VCaP (cell line): ENCODE data around the gene SST.

ENCODE experiments used
- H3K27ac ChIP-seq: fragments of 450-650 bp; 2 replicates; pipeline ENCODE4 v1.5.1; 2017
- TF ChIP-seq, protein P1 (sequence below): fragments of 450-650 bp; conservative IDR thresholded peaks from 2 replicates; pipeline ENCODE4 v1.5.1; 2017; ENCODE audit warnings: mild to moderate bottlenecking, moderate library complexity

The SST gene

DNA sequence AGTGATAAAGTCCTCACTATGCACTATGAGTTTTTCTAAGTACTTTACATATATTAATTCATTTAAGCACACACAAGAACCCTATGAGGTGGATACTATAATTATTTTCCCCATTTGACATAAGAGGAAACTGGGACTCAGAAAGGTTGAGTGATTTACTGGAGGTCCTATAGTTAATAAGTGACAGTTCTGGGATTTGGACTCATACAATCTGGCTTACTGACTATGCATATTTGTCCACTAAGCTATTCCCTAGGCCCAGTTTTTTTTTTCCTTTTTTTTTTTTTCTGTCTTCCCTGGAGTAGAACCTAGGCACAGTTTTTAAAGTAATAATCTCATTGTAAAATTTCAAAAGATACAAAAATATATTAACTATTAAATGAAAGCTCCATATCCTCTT, 38.5 kb upstream of the SST start:
- TF ChIP-seq, protein P1, sequence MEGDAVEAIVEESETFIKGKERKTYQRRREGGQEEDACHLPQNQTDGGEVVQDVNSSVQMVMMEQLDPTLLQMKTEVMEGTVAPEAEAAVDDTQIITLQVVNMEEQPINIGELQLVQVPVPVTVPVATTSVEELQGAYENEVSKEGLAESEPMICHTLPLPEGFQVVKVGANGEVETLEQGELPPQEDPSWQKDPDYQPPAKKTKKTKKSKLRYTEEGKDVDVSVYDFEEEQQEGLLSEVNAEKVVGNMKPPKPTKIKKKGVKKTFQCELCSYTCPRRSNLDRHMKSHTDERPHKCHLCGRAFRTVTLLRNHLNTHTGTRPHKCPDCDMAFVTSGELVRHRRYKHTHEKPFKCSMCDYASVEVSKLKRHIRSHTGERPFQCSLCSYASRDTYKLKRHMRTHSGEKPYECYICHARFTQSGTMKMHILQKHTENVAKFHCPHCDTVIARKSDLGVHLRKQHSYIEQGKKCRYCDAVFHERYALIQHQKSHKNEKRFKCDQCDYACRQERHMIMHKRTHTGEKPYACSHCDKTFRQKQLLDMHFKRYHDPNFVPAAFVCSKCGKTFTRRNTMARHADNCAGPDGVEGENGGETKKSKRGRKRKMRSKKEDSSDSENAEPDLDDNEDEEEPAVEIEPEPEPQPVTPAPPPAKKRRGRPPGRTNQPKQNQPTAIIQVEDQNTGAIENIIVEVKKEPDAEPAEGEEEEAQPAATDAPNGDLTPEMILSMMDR: no peak
- no peak overlapping the region for H3K27ac ChIP-seq

DNA sequence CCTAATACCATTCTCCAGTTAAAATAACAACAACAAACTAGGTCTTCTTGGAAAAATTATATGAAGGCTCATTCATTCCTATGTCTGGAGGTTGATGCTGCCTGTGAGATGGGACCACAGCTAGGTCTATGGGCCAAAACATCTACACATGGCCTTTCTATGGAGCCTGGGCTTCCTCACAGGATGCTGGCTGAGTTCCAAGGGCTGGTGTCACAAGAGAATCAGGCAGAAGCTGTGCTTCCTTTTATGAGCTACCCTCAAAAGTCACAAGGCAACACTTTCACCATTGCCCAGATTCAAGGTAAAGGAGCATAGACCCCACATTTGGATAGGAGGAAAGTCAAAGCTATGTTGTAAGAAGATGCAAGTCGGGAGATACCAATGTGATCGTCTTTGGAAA, 36.8 kb upstream of the SST start:
- no peak overlapping the region for H3K27ac ChIP-seq
- TF ChIP-seq, protein P1: no peak

DNA sequence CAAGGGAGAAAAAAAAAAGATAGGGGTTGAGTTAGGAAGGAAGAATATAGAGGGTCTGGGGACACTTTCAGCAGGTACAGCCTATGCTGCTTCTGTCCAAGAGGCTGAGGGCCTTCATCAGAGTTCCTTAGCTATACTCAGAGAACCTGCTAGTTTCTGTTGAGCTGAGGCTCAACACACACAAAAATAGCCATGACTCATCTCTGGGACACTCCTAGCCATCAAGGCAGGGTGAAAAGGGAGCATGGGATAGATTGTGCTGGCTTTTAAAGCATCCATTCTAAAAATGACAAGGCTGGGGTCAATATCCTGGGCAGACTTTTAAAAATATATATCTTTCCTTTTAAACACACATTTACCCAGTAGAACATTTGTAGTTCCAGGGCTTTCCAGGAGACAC, 35.0 kb upstream of the SST start:
- TF ChIP-seq, protein P1: no peak
- no peak overlapping the region for H3K27ac ChIP-seq

DNA sequence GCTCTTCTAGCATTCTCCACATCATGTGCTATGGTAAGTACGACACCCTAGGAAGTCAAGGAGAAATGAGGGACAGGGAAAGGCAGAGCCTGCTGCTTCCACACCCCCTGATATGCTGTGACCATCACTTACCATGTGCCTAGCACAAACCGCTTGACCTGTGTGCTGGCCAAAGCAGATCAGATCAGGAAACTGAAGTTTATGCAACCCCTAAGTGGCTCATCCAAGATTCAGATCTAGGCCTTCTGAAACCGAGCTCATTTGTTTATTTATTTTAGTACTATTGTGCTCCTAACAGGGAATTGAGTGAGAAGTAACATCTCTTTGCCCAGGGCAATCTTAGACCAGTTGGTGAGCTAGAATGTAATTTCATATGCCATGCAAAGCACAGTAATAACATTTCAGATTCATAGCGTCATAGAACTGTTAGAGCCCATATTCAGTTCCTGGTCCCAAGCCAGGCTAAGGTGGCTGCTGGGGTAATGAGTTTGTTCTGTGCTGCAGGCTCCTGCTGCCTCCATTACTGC, 32.4 kb upstream of the SST start, which contains the start of gene RTP2:
RTP2 (minus strand) TSS at position 51 of the 527 bp plus-strand sequence. CDS start 429 bp downstream, outside the sequence.
- TF ChIP-seq, protein P1: no peak
- H3K27ac ChIP-seq: no peak within 1 kb of the TSS

DNA sequence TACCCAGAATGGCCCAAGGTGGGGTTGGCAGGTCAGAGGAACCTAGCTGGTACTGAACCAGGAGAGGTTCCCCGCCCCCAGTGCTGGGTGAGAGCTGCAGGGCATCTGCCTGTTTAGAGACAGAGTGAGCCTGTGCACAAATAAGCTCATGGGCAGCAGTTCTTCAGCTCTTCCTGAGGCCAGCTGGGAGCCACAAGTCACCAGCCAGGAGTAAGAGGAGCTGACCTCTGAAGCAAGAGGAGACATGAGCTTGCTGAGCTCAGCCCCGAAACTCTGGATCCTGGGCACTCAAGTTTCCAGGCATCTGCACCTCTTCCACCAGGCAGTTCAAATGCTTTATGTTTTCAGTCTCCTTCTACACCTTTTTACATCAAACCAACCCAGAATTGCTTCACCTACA, 30.1 kb upstream of the SST start:
- TF ChIP-seq, protein P1: no peak
- no peak overlapping the region for H3K27ac ChIP-seq

DNA sequence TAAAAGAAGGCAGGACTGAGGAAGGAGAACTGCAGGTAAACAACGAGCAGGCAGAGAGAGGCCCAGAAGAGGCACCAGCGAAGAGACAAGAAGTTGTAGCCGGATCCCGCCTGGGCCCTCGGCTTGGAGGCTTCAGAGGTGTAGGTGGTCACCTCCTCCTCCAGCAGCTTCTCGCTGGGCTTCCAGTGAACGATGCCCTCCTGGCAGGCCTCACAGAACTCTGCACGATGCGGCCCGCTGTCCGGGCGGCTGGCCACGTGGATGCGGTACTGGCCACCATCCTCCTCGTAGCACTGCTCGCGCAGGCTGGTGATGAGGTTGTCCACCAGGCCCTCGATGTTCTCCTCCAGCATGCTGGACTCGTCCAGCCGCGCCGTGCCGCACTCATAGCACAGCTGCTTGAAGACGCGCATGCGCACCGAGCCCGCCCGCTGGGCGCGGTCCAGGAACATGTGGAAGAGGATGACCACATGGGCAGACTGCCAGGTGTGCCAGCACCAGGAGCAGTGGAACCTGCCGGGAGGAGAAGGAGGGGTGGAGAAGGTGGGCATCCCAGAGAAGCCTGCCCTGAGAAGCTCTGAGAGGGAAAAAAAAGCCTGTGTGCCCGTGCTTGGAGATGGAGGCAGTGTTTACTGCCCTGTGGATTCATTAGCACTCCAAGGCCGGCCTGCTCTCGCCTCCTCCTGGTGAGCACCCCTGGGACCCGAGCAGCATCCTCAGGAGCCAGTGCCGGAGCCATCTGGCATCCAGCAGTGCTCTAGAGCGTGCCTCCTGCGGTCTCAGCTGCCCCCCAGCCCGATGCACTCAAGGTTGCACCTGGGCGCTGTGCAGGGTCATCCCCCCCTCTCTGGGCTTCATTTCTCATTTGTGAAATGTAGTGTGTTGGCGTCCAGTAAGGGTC, 28.6 kb upstream of the SST start:
- TF ChIP-seq, protein P1: no peak
- no peak overlapping the region for H3K27ac ChIP-seq

DNA sequence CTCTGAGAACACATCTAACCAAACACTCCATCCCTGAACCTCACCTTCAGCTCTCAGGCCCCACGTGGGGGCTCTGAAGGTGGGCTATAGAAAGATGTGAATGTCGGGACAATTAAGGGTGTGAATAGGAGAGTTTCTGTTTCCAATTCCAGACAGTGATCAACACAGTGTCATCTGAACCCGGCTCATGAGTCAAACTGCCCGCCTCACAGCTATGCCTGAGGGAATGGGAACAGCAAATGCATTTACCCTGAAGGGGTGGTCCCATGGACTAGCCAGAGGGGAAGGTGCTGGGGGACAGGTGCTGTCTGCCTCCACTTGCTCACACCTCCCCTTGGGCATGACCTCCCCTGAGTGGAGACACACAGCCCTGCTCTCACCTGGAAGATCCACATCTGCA, 25.8 kb upstream of the SST start:
- TF ChIP-seq, protein P1: no peak
- no peak overlapping the region for H3K27ac ChIP-seq
